NOMO-1 treated with dmso at 0.1 percent for 144 hours (cell line): Measurements from ENCODE around the gene SCNM1.

Source experiments
- DNase-seq: peaks from one replicate; lab custom pipeline; 2025; ENCODE audit not compliant: unreplicated experiment; lab: John Stamatoyannopoulos, UW

SCNM1 gene

GRCh38 chr1:151165738-151166504, at the start of gene SCNM1, which contains the start of gene LYSMD1:
TSS of gene SCNM1 (plus strand) at chr1:151166144. CDS start at chr1:151166153, 9 bp downstream.
TSS of gene LYSMD1 (minus strand) at chr1:151165902. CDS start at chr1:151165258, 644 bp downstream.
- DNase-seq, result peak; percentile 98

DNA sequence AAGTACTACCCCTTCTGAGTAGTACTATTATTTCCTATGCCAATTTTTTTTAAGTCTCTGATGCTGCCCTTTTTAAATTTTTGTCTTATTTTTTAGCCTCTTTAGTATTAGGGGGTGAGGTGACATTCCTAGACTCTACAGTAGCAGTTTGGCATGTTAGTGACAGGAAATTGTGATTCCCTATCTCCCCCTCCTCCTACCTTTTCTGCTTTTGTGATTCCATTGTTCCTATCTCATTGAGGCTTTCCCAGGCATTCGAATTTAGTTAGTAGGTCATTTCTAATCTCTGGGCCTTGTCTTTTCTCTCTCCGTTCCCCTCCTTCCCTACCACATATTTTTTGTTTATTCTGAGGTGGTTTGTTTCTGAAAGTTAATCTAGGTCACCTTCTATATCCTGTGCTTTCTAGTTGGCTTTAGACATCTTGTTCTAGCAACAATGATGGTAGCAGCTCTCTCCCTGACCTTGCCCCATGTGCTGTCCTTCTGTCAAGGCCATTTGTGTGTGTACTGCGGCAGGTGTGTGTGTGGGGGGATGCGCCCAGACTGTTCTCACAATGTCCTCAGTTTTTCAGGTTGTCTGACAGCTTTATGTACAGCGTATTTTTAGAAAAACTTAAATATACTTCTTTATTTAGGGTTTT, 41.1 kb upstream of the SCNM1 start:
- no peak for DNase-seq

DNA sequence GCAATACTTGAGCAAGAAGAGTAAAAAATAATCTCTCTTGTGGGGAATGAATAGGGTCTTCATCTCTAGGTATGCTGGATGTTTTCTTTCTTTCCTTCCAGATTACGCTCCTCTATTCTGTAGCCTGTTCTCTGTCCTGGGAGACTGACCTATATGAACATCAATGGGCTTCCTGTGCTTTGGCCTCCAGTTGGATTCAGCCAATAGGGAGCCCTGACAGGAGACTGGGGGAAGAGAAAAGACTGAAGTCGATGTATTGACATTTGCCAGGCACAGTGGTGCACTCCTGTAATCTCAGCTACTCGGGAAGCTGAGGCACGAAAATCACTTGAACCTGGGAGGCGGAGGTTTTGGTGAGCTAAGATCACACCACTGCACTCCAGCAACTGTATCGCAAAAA, 37.1 kb upstream of the SCNM1 start:
- no peak for DNase-seq

DNA sequence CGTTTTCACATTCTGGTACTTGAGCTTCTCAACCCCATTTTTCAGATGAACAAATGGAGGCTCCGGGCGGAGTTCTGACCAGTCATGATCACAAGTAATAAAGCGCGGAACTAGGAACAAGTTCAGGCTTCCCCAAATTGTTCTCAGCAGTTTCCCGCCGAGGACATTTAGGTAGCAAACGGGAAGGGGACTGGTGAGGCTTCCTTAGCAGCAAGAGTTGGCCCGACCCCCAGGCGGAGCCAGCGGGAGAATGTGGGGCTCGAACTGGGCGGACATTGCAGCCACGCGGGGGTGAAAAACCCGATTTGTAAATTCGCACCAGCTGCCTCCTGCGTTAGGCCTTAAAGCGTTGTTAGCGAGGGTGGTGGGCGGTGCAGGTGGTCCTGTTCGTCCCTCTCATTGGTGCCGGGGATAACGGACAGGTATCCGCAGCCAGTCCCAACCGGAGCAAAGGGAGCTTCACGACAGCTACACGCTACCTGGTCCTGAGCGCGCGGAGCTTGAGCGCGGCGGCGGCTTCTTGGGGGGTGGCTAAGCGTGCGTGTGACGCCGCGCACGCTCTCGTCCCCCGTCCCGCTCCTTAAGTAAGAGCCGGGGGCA, 34.9 kb upstream of the SCNM1 start:
- no peak for DNase-seq

- no peak for DNase-seq
These were observed 34.1 kb upstream of the SCNM1 start for GRCh38 chr1:151131701-151132334.

- no peak for DNase-seq
These were observed 33.5 kb upstream of the SCNM1 start for GRCh38 chr1:151132335-151133017.

- no peak for DNase-seq
These were observed 32.7 kb upstream of the SCNM1 start for GRCh38 chr1:151133018-151133806.

DNA sequence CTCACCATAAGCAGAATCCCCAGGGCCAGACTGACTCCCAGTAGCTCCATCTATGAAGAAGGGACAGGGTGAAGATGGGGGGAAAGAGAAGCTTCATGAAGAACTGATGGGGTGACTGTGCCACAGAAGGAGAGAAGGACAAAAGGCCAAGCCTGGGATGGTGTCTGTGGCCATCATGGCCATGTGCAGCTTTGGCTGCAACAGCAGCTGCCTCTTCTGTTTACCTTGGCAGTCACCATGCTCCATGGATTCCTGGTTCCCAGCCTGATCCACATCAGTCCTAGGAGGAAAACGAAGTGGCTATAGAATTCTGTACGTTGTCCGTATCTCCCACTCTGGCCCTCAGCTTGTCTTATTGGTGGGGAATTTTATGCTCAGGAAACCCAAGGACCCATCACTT, 31.5 kb upstream of the SCNM1 start:
- DNase-seq, result no peak

DNA sequence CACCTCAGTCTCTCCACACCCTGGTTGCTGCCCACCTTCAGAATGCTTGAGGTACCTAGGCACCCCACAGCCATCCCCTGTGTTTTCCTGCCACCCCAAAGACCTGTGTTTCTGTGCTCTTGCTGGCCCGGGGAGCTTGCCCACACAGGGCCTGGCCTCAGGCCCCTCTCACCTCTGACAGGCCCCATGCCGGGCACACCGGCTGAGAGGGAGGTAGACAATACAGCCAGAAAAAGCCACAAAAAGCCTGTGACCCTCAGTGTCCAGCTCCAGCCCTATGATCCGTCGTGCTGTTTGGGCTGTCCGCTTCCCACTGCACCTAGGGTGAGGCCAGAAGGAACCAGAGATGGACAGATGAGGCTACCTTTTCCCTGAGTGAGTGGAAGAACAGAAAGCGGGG, 31.0 kb upstream of the SCNM1 start:
- no peak for DNase-seq

- DNase-seq, result no peak
These were observed 30.2 kb upstream of the SCNM1 start for GRCh38 chr1:151135433-151136385.

DNA sequence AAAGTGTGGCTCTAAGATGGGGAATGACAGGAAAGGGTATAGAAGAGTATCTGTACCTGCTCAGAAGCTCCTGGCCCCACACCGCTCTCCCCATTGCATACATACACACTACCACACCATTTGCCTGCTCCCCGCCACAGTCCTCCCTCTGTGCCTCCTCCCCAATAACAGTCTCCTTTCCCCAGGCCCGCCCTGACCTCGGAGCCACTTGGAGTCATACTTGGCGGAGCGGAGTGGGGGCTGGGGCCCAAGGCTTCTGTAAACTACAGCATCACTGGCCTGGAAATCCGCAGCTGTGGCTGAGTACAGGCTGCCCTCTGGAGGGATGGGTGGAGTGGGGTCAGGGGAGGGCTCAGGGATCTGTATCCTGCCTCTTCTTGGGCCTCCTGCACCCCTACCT, 28.2 kb upstream of the SCNM1 start:
- DNase-seq, result no peak

GRCh38 chr1:151142411-151143056, 23.4 kb upstream of the SCNM1 start:
- DNase-seq, result no peak

GRCh38 chr1:151143057-151143435, 22.9 kb upstream of the SCNM1 start:
- no peak for DNase-seq

- DNase-seq, result no peak
These were observed 22.0 kb upstream of the SCNM1 start for GRCh38 chr1:151143986-151144385.

DNA sequence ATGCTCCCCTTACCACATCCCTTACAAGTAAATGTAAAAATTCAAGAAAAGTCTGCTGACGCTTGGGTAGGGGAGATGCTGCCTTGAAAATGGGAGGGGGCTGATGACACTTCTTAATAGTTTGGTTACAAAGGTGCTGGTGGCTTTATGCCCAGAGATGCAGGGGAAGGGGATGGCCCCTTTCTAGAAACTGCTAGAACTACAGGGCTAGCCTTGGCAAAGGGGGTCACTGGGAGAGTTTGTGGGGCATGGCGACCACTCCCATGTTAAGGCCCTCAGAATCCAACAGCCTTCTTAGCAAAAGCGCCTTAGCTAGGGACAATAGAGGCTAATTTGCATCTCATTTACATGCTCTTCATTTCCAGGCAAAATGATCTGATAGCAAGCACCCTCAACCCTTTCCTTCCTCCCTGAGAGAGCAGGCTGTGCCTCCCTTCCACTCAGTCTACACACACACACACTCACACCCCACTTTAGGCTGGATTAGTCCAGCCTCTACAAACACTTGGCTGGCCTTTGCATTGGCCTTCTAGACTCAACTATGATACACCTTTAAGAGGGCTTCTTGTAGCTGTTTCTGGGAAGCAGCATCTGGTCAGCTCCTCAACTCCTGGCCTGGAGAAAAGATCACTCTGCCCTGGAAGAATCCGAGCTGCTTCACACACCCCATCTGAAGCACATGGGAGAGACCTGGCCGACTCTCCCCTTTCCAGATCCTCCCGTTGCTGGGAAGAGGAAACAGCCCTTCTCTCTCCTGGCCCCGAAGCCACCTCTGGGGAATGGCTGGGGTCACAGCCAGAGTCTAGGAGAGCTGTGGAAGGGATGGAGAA, 21.3 kb upstream of the SCNM1 start:
- no peak for DNase-seq

GRCh38 chr1:151145304-151146071, 20.5 kb upstream of the SCNM1 start:
- no peak for DNase-seq

DNA sequence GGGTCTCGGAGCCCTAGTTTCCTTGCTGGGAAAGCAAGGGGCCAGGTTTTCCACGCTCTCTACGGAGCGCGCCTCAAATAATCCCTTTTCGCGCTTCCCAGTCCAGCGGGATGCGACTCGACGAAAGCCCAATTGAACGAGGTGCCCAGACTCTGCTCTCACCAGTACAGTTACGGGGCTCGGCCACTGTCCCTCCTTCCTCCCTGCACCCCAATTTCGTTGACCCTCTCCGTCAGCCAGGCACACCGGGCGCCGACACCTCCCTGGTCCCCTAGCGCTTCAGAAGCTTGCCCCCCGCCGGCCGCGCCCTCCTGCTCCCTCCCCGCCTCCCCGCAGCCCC, 19.9 kb upstream of the SCNM1 start:
- DNase-seq, result no peak
